ENCODE measurements around the gene C4orf33. TPM values are rescaled to one million over a fixed set of nuclear protein-coding genes. Genes with fewer than 3 reads are reported as not detected.
"Not testable (repeated sequence)": the region's sequence is repeated elsewhere in the genome, so short reads cannot be mapped to it uniquely, and the experiment has no call there.

Gene C4orf33
- total RNA-seq = 10 to 100 TPM; 15.9 to 26.5 TPM

- no peaks in the 10 kb centered on the region for H3K9me3 Mint-ChIP-seq
- no peaks in the 10 kb centered on the region for H3K36me3 Mint-ChIP-seq (ENCODE audit: low read depth)
- H3K4me1 Mint-ChIP-seq = peaks cover 13% of the 10 kb centered on the region
- H3K27ac Mint-ChIP-seq = peak within 1 kb of the TSS; percentile 96
- ATAC-seq (replicated peaks) = peak; percentile 62
- no peak within 1 kb of the TSS for H3K4me3 Mint-ChIP-seq
- no peaks in the 10 kb centered on the region for H3K27me3 Mint-ChIP-seq
Measured at GRCh38 chr4:129095811-129096454, at the start of gene C4orf33. Gene C4orf33 (plus strand): TSS chr4:129096152. CDS start chr4:129102611, 6,459 bp downstream.

- no peaks in the 10 kb centered on the region for H3K4me1 Mint-ChIP-seq
Measured at GRCh38 chr4:129059028-129059427, 36.9 kb upstream of the C4orf33 start.

GRCh38 chr4:129062580-129062979 is 33.4 kb upstream of the C4orf33 start:
- Mint-ChIP-seq H3K4me1 (no peaks in the 10 kb centered on the region), H3K9me3 (peaks cover 27% of the 10 kb centered on the region)
- ATAC-seq (replicated peaks) = no peak

More at GRCh38 chr4:129059028-129059427, 36.9 kb upstream of the C4orf33 start:
- H3K27me3 Mint-ChIP-seq = no peaks in the 10 kb centered on the region
- H3K4me3 Mint-ChIP-seq = no peak overlapping the region
- H3K36me3 Mint-ChIP-seq (ENCODE audit: low read depth) = peaks cover 36% of the 10 kb centered on the region
- H3K9me3 Mint-ChIP-seq = peaks cover 41% of the 10 kb centered on the region
- no peak overlapping the region for H3K27ac Mint-ChIP-seq
- ATAC-seq (replicated peaks) = no peak

GRCh38 chr4:129063640-129064039 is 32.3 kb upstream of the C4orf33 start:
- H3K27me3 Mint-ChIP-seq = no peaks in the 10 kb centered on the region
- peaks cover 39% of the 10 kb centered on the region for H3K36me3 Mint-ChIP-seq (ENCODE audit: low read depth)
- H3K27ac Mint-ChIP-seq = no peak overlapping the region
- H3K4me3 Mint-ChIP-seq = no peak overlapping the region
- no peak for ATAC-seq (replicated peaks)
- H3K9me3 Mint-ChIP-seq = peaks cover 22% of the 10 kb centered on the region
- no peaks in the 10 kb centered on the region for H3K4me1 Mint-ChIP-seq

More at GRCh38 chr4:129062580-129062979, 33.4 kb upstream of the C4orf33 start:
- no peak overlapping the region for H3K27ac Mint-ChIP-seq
- no peaks in the 10 kb centered on the region for H3K27me3 Mint-ChIP-seq
- H3K36me3 Mint-ChIP-seq (ENCODE audit: low read depth) = peaks cover 39% of the 10 kb centered on the region
- no peak overlapping the region for H3K4me3 Mint-ChIP-seq

GRCh38 chr4:129064717-129065116 is 31.2 kb upstream of the C4orf33 start:
- Mint-ChIP-seq H3K36me3 (ENCODE audit: low read depth) (peaks cover 39% of the 10 kb centered on the region), H3K27ac (no peak overlapping the region), H3K9me3 (peaks cover 15% of the 10 kb centered on the region), H3K27me3 (no peaks in the 10 kb centered on the region), H3K4me1 (no peaks in the 10 kb centered on the region), H3K4me3 (no peak overlapping the region)
- ATAC-seq (replicated peaks) = no peak

- H3K4me1 Mint-ChIP-seq; ATAC-seq (replicated peaks); H3K27ac Mint-ChIP-seq; H3K27me3 Mint-ChIP-seq; H3K4me3 Mint-ChIP-seq: not testable (repeated sequence)
- peaks cover 22% of the 10 kb centered on the region for H3K36me3 Mint-ChIP-seq (ENCODE audit: low read depth)
- H3K9me3 Mint-ChIP-seq = peaks cover 16% of the 10 kb centered on the region
Measured at GRCh38 chr4:129069537-129069936, 26.4 kb upstream of the C4orf33 start.

GRCh38 chr4:129077326-129077725 is 18.6 kb upstream of the C4orf33 start:
- peaks cover 83% of the 10 kb centered on the region for H3K36me3 Mint-ChIP-seq (ENCODE audit: low read depth)
- peaks cover 16% of the 10 kb centered on the region for H3K9me3 Mint-ChIP-seq

GRCh38 chr4:129080129-129080528 is 15.8 kb upstream of the C4orf33 start:
- peaks cover 64% of the 10 kb centered on the region for H3K36me3 Mint-ChIP-seq (ENCODE audit: low read depth)
- ATAC-seq (replicated peaks) = no peak
- H3K9me3 Mint-ChIP-seq = peaks cover 7% of the 10 kb centered on the region

More at GRCh38 chr4:129077326-129077725, 18.6 kb upstream of the C4orf33 start:
- Mint-ChIP-seq H3K27ac (no peak overlapping the region), H3K4me3 (no peak overlapping the region), H3K27me3 (no peaks in the 10 kb centered on the region), H3K4me1 (peaks cover 7% of the 10 kb centered on the region)
- no peak for ATAC-seq (replicated peaks)

GRCh38 chr4:129082302-129082701 is 13.7 kb upstream of the C4orf33 start:
- H3K9me3 Mint-ChIP-seq = peaks cover 6% of the 10 kb centered on the region
- no peak overlapping the region for H3K4me3 Mint-ChIP-seq
- no peak overlapping the region for H3K27ac Mint-ChIP-seq
- peaks cover 50% of the 10 kb centered on the region for H3K36me3 Mint-ChIP-seq (ENCODE audit: low read depth)
- H3K4me1 Mint-ChIP-seq = peaks cover 12% of the 10 kb centered on the region
- no peak for ATAC-seq (replicated peaks)
- H3K27me3 Mint-ChIP-seq = no peaks in the 10 kb centered on the region

More at GRCh38 chr4:129080129-129080528, 15.8 kb upstream of the C4orf33 start:
- Mint-ChIP-seq H3K27me3 (no peaks in the 10 kb centered on the region), H3K4me3 (no peak overlapping the region), H3K27ac (no peak overlapping the region), H3K4me1 (peaks cover 4% of the 10 kb centered on the region)

GRCh38 chr4:129085472-129085871 is 10.5 kb upstream of the C4orf33 start:
- H3K9me3 Mint-ChIP-seq = peaks cover under 1% of the 10 kb centered on the region
- H3K27ac Mint-ChIP-seq = no peak overlapping the region
- H3K4me3 Mint-ChIP-seq = no peak overlapping the region
- peaks cover 17% of the 10 kb centered on the region for H3K4me1 Mint-ChIP-seq
- no peak for ATAC-seq (replicated peaks)
- H3K36me3 Mint-ChIP-seq (ENCODE audit: low read depth) = peaks cover 23% of the 10 kb centered on the region
- no peaks in the 10 kb centered on the region for H3K27me3 Mint-ChIP-seq

- no peaks in the 10 kb centered on the region for H3K9me3 Mint-ChIP-seq
- no peak overlapping the region for H3K27ac Mint-ChIP-seq
- no peaks in the 10 kb centered on the region for H3K27me3 Mint-ChIP-seq
- peaks cover 3% of the 10 kb centered on the region for H3K36me3 Mint-ChIP-seq (ENCODE audit: low read depth)
- H3K4me3 Mint-ChIP-seq = no peak overlapping the region
- peaks cover 17% of the 10 kb centered on the region for H3K4me1 Mint-ChIP-seq
- no peak for ATAC-seq (replicated peaks)
Measured at GRCh38 chr4:129087516-129087915, 8.4 kb upstream of the C4orf33 start.

- Mint-ChIP-seq H3K4me1 (peaks cover 19% of the 10 kb centered on the region), H3K27me3 (no peaks in the 10 kb centered on the region)
- no peak for ATAC-seq (replicated peaks)
Measured at GRCh38 chr4:129092631-129093190, 3.2 kb upstream of the C4orf33 start.

GRCh38 chr4:129093191-129093920 is 2.6 kb upstream of the C4orf33 start, which contains the start of gene SCLT1:
Gene SCLT1 (minus strand): TSS chr4:129093539. CDS start chr4:129093103, 436 bp downstream.
- ATAC-seq (replicated peaks) = peak; percentile 96
- no peaks in the 10 kb centered on the region for H3K9me3 Mint-ChIP-seq
- H3K36me3 Mint-ChIP-seq (ENCODE audit: low read depth) = no peaks in the 10 kb centered on the region
- H3K4me3 Mint-ChIP-seq = no peak within 1 kb of the TSS
- H3K4me1 Mint-ChIP-seq = peaks cover 19% of the 10 kb centered on the region
- no peak within 1 kb of the TSS for H3K27ac Mint-ChIP-seq
- H3K27me3 Mint-ChIP-seq = no peaks in the 10 kb centered on the region

More at GRCh38 chr4:129092631-129093190, 3.2 kb upstream of the C4orf33 start:
- Mint-ChIP-seq H3K4me3 (no peak overlapping the region), H3K36me3 (ENCODE audit: low read depth) (no peaks in the 10 kb centered on the region), H3K27ac (no peak overlapping the region), H3K9me3 (no peaks in the 10 kb centered on the region)

- Mint-ChIP-seq H3K4me1 (peaks cover 15% of the 10 kb centered on the region), H3K27me3 (no peaks in the 10 kb centered on the region), H3K27ac (no peak overlapping the region), H3K36me3 (ENCODE audit: low read depth) (no peaks in the 10 kb centered on the region), H3K4me3 (no peak overlapping the region), H3K9me3 (no peaks in the 10 kb centered on the region)
- ATAC-seq (replicated peaks) = no peak
Measured at GRCh38 chr4:129094347-129094746, 1.6 kb upstream of the C4orf33 start.

Data from activated T-helper 17 cell treated with anti-CD3 and anti-CD28 coated beads, Interleukin-2, amount 50 U/mL, for 72 hours (primary cell).